BE2C (cell line): ENCODE results near the gene PCNP.
"Not testable (repeated sequence)": the region's sequence is repeated elsewhere in the genome, so short reads cannot be mapped to it uniquely, and the experiment has no call there.

ENCODE experiments used
- DNase-seq: peaks from one replicate; pipeline ENCODE4 v3.0.0-alpha.2; 2020
- H3K27me3 ChIP-seq: fragments of 250-450 bp; sonication (Bioruptor Pico); 2 replicates; pipeline ENCODE4 v1.5.1; 2020; ENCODE audit warnings: mild to moderate bottlenecking
- H3K36me3 ChIP-seq: fragments of 250-450 bp; sonication (Bioruptor Pico); 2 replicates; pipeline ENCODE4 v1.5.1; 2020; ENCODE audit warnings: mild to moderate bottlenecking
- H3K4me1 ChIP-seq: fragments of 250-450 bp; sonication (Bioruptor Pico); 2 replicates; pipeline ENCODE4 v1.5.1; 2020
- H3K4me3 ChIP-seq: 2 replicates; pipeline ENCODE4 v1.5.1; 2011; ENCODE audit warnings: low read depth, low read length
- H3K9me3 ChIP-seq: fragments of 250-450 bp; sonication (Bioruptor Pico); 2 replicates; pipeline ENCODE4 v1.5.1; 2020
- TF ChIP-seq, protein P1 (sequence below): IDR thresholded peaks from 2 replicates; pipeline ENCODE4 v1.5.1; 2012; ENCODE audit warnings: mild to moderate bottlenecking, low read depth, low read length

The PCNP gene

GRCh38 chr3:101625879-101626278 lies 51.9 kb downstream of the PCNP start:
- no peaks in the 10 kb centered on the region for H3K27me3 ChIP-seq
- H3K4me1 ChIP-seq: no peaks in the 10 kb centered on the region
- no peaks in the 10 kb centered on the region for H3K9me3 ChIP-seq
- no peak overlapping the region for H3K4me3 ChIP-seq
- TF ChIP-seq, protein P1, sequence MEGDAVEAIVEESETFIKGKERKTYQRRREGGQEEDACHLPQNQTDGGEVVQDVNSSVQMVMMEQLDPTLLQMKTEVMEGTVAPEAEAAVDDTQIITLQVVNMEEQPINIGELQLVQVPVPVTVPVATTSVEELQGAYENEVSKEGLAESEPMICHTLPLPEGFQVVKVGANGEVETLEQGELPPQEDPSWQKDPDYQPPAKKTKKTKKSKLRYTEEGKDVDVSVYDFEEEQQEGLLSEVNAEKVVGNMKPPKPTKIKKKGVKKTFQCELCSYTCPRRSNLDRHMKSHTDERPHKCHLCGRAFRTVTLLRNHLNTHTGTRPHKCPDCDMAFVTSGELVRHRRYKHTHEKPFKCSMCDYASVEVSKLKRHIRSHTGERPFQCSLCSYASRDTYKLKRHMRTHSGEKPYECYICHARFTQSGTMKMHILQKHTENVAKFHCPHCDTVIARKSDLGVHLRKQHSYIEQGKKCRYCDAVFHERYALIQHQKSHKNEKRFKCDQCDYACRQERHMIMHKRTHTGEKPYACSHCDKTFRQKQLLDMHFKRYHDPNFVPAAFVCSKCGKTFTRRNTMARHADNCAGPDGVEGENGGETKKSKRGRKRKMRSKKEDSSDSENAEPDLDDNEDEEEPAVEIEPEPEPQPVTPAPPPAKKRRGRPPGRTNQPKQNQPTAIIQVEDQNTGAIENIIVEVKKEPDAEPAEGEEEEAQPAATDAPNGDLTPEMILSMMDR: no peak
- DNase-seq: no peak
- no peaks in the 10 kb centered on the region for H3K36me3 ChIP-seq

- H3K9me3 ChIP-seq: no peaks in the 10 kb centered on the region
- no peaks in the 10 kb centered on the region for H3K36me3 ChIP-seq
- no peak overlapping the region for H3K4me3 ChIP-seq
- no peaks in the 10 kb centered on the region for H3K27me3 ChIP-seq
- TF ChIP-seq, protein P1: no peak
- no peaks in the 10 kb centered on the region for H3K4me1 ChIP-seq
- DNase-seq: no peak
These were observed 55.2 kb downstream of the PCNP start for GRCh38 chr3:101629219-101629618.

- Histone ChIP-seq H3K9me3 (no peaks in the 10 kb centered on the region), H3K4me1 (no peaks in the 10 kb centered on the region), H3K27me3 (no peaks in the 10 kb centered on the region), H3K4me3 (no peak overlapping the region), H3K36me3 (no peaks in the 10 kb centered on the region)
- no peak for DNase-seq
- TF ChIP-seq, protein P1: no peak
These were observed 57.3 kb downstream of the PCNP start for GRCh38 chr3:101631098-101631796.

DNA sequence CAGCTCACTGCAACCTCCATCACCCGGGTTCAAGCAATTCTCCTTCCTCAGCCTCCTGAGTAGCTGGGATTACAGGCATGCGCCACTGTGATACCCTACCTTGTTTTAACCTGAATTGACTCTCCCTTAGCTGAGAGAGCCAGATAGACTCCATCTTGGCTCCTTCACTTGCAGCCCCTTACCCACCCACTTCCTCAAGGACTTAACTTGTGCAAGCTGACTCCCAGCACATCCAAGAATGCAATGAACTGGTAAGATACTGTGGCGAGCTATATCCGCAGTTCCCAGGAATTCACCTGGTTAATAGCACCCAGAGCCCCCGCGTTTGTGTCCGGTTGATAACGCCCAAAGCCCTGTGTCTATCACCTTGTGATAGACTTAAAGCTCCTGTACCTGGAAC lies 58.0 kb downstream of the PCNP start:
- H3K36me3 ChIP-seq, H3K27me3 ChIP-seq, DNase-seq, H3K9me3 ChIP-seq, H3K4me3 ChIP-seq, H3K4me1 ChIP-seq: not testable (repeated sequence)

GRCh38 chr3:101632586-101632985 lies 58.6 kb downstream of the PCNP start:
- no peaks in the 10 kb centered on the region for H3K4me1 ChIP-seq
- H3K9me3 ChIP-seq: no peaks in the 10 kb centered on the region
- no peaks in the 10 kb centered on the region for H3K36me3 ChIP-seq
- no peaks in the 10 kb centered on the region for H3K27me3 ChIP-seq
- TF ChIP-seq, protein P1: no peak
- DNase-seq: no peak
- no peak overlapping the region for H3K4me3 ChIP-seq

DNA sequence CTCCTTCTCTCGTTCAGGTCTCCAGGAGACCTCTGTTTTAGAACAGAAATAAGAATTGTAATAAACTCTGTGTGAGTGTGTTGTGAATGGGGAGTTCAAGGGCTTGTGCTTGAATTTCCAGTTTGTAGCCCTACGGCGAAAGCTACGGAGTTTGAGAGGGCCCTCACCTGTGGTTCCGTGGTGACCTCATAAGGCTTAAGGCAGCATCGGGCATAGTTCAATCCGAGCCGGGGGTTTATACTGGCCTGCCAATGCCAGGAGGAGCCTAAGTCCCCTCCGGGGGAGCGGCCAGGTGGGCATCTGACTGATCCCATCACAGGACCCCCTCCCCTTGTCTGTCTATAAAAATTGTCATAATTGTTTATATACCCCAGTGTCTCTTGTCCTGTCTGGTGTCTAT lies 59.2 kb downstream of the PCNP start:
- H3K36me3 ChIP-seq: no peaks in the 10 kb centered on the region
- TF ChIP-seq, protein P1: no peak
- H3K27me3 ChIP-seq: no peaks in the 10 kb centered on the region

More for the DNA sequence above, 59.2 kb downstream of the PCNP start:
- Histone ChIP-seq H3K9me3 (no peaks in the 10 kb centered on the region), H3K4me1 (no peaks in the 10 kb centered on the region), H3K4me3 (no peak overlapping the region)
- DNase-seq: no peak
